Effector memory CD4-positive, alpha-beta T cell (primary cell): Measurements from ENCODE around the gene P4HA1.
"Not testable (repeated sequence)": the region's sequence is repeated elsewhere in the genome, so short reads cannot be mapped to it uniquely, and the experiment has no call there.

ENCODE experiments used
- DNase-seq, 3 donors: peaks; one replicate each; pipeline ENCODE4 v3.0.0-alpha.2; 2020
- H3K27ac ChIP-seq: 2 replicates; pipeline ENCODE4 v1.7.0; 2013; ENCODE audit warnings: mild to moderate bottlenecking, low read length, moderate library complexity; ENCODE audit not compliant: insufficient read depth, poor library complexity, severe bottlenecking
- H3K27me3 ChIP-seq: replicated peaks from 2 replicates; pipeline ENCODE4 v1.7.0; 2013; ENCODE audit warnings: mild to moderate bottlenecking, low read length; ENCODE audit not compliant: insufficient read depth, control insufficient read depth, poor library complexity, severe bottlenecking
- H3K36me3 ChIP-seq: 2 replicates; pipeline ENCODE4 v1.7.0; 2013; ENCODE audit warnings: mild to moderate bottlenecking, low read length, moderate library complexity; ENCODE audit not compliant: control insufficient read depth, insufficient read depth
- H3K4me1 ChIP-seq: 2 replicates; pipeline ENCODE4 v1.7.0; 2013; ENCODE audit warnings: low read length, mild to moderate bottlenecking; ENCODE audit not compliant: control insufficient read depth, insufficient read depth, poor library complexity, severe bottlenecking
- H3K4me3 ChIP-seq: 2 replicates; pipeline ENCODE4 v1.7.0; 2013; ENCODE audit warnings: low read length, low read depth, mild to moderate bottlenecking; ENCODE audit not compliant: insufficient read depth, poor library complexity, severe bottlenecking
- H3K9me3 ChIP-seq: 2 replicates; pipeline ENCODE4 v1.7.0; 2013; ENCODE audit warnings: mild to moderate bottlenecking, low read length, moderate library complexity; ENCODE audit not compliant: control insufficient read depth

Gene P4HA1

GRCh38 chr10:73044378-73045285 is 52.0 kb downstream of the P4HA1 start:
- Histone ChIP-seq H3K27ac (no peak overlapping the region), H3K9me3 (no peaks in the 10 kb centered on the region), H3K27me3 (no peaks in the 10 kb centered on the region), H3K4me1 (no peaks in the 10 kb centered on the region), H3K4me3 (no peak overlapping the region), H3K36me3 (peaks cover 9% of the 10 kb centered on the region)
- DNase-seq = no peak

- Histone ChIP-seq H3K9me3 (no peaks in the 10 kb centered on the region), H3K4me1 (no peaks in the 10 kb centered on the region), H3K27ac (no peak overlapping the region), H3K27me3 (no peaks in the 10 kb centered on the region), H3K36me3 (peaks cover 9% of the 10 kb centered on the region), H3K4me3 (no peak overlapping the region)
- DNase-seq = no peak
These were observed 52.8 kb downstream of the P4HA1 start for GRCh38 chr10:73043766-73044377.

GRCh38 chr10:73043319-73043718 is 53.3 kb downstream of the P4HA1 start:
- no peak overlapping the region for H3K27ac ChIP-seq
- peaks cover 9% of the 10 kb centered on the region for H3K36me3 ChIP-seq
- H3K9me3 ChIP-seq = no peaks in the 10 kb centered on the region
- H3K4me3 ChIP-seq = no peak overlapping the region
- H3K27me3 ChIP-seq = no peaks in the 10 kb centered on the region
- H3K4me1 ChIP-seq = no peaks in the 10 kb centered on the region
- no peak for DNase-seq

- H3K27ac ChIP-seq = no peak overlapping the region
- no peak overlapping the region for H3K4me3 ChIP-seq
- DNase-seq = no peak
- H3K27me3 ChIP-seq = no peaks in the 10 kb centered on the region
- H3K9me3 ChIP-seq = no peaks in the 10 kb centered on the region
- H3K36me3 ChIP-seq = peaks cover 9% of the 10 kb centered on the region
- no peaks in the 10 kb centered on the region for H3K4me1 ChIP-seq
These were observed 54.5 kb downstream of the P4HA1 start for GRCh38 chr10:73042130-73042529.

- H3K27me3 ChIP-seq = no peaks in the 10 kb centered on the region
- peaks cover 11% of the 10 kb centered on the region for H3K36me3 ChIP-seq
- no peaks in the 10 kb centered on the region for H3K4me1 ChIP-seq
- no peak for DNase-seq
- no peak overlapping the region for H3K27ac ChIP-seq
- no peaks in the 10 kb centered on the region for H3K9me3 ChIP-seq
- H3K4me3 ChIP-seq = no peak overlapping the region
These were observed 57.0 kb downstream of the P4HA1 start for GRCh38 chr10:73039635-73040034.

GRCh38 chr10:73036285-73036684 is 60.4 kb downstream of the P4HA1 start:
- H3K27ac ChIP-seq, H3K9me3 ChIP-seq, H3K27me3 ChIP-seq, DNase-seq, H3K4me1 ChIP-seq, H3K36me3 ChIP-seq, H3K4me3 ChIP-seq: not testable (repeated sequence)

- Histone ChIP-seq H3K27ac (no peak overlapping the region), H3K4me3 (no peak overlapping the region), H3K36me3 (peaks cover 20% of the 10 kb centered on the region), H3K4me1 (no peaks in the 10 kb centered on the region), H3K27me3 (no peaks in the 10 kb centered on the region), H3K9me3 (no peaks in the 10 kb centered on the region)
- DNase-seq = no peak
These were observed 64.1 kb downstream of the P4HA1 start for GRCh38 chr10:73032536-73032935.

GRCh38 chr10:73026623-73027022 is 70.0 kb downstream of the P4HA1 start:
- DNase-seq, H3K27me3 ChIP-seq, H3K4me3 ChIP-seq, H3K4me1 ChIP-seq, H3K9me3 ChIP-seq, H3K27ac ChIP-seq: not testable (repeated sequence)
- peaks cover 13% of the 10 kb centered on the region for H3K36me3 ChIP-seq

- DNase-seq, H3K4me3 ChIP-seq, H3K9me3 ChIP-seq, H3K27ac ChIP-seq, H3K4me1 ChIP-seq, H3K36me3 ChIP-seq, H3K27me3 ChIP-seq: not testable (repeated sequence)
These were observed 73.1 kb downstream of the P4HA1 start for GRCh38 chr10:73023455-73024070.

GRCh38 chr10:73022961-73023360 is 73.7 kb downstream of the P4HA1 start:
- H3K36me3 ChIP-seq, H3K4me3 ChIP-seq, H3K27me3 ChIP-seq, H3K27ac ChIP-seq, H3K4me1 ChIP-seq, H3K9me3 ChIP-seq, DNase-seq: not testable (repeated sequence)
